ENCODE data around the gene CHRM5.

Gene CHRM5

DNA sequence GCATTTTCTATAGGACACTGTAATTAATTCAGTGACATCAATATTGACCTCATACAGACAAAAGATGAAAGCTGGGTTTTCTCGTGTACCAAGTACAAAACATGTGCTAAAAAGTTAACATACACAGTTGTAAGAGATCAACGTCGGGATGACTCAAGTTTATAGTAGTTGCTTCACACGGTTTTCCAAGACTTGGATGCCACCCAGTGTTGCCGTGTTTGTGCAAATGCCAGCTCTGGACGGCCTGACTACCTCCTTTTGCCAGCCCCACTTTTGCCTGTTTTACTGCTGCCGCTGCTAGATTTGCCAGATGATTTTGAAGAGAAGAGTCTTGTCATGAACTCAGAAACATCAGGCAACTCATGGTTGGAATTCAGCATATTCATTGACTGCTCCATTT is 115.8 kb downstream of the CHRM5 start:
- TF ChIP-seq CTCF (IDR thresholded peaks at IDR 0.05; ENCODE audit: low read depth, low read length, missing control alignments): no peak
- DNase-seq (ENCODE audit: low read depth): no peak
- no peak overlapping the region for H3K4me3 ChIP-seq (ENCODE audit: low read depth, low read length)

GRCh38 chr15:34085746-34086145 is 117.4 kb downstream of the CHRM5 start:
- no peak for TF ChIP-seq CTCF (IDR thresholded peaks at IDR 0.05; ENCODE audit: low read depth, low read length, missing control alignments)
- no peak for DNase-seq (ENCODE audit: low read depth)
- no peak overlapping the region for H3K4me3 ChIP-seq (ENCODE audit: low read depth, low read length)

- TF ChIP-seq CTCF (IDR thresholded peaks at IDR 0.05; ENCODE audit: low read depth, low read length, missing control alignments): no peak
- DNase-seq (ENCODE audit: low read depth): no peak
- H3K4me3 ChIP-seq (ENCODE audit: low read depth, low read length): no peak overlapping the region
These were observed 131.6 kb downstream of the CHRM5 start for GRCh38 chr15:34099914-34100313.

GRCh38 chr15:34101366-34102174 is 133.3 kb downstream of the CHRM5 start, which contains the start of the genes EMC7 and PGBD4:
EMC7 (minus strand) TSS chr15:34101862; CDS start chr15:34101839, 23 bp downstream.
PGBD4 (plus strand) TSS chr15:34102083; CDS start chr15:34102532, 449 bp downstream.
- peak; percentile 99 for DNase-seq (ENCODE audit: low read depth)
- TF ChIP-seq CTCF (IDR thresholded peaks at IDR 0.05; ENCODE audit: low read depth, low read length, missing control alignments): no peak
- H3K4me3 ChIP-seq (ENCODE audit: low read depth, low read length): peak within 1 kb of the TSS; percentile 91

- no peak for DNase-seq (ENCODE audit: low read depth)
- TF ChIP-seq CTCF (IDR thresholded peaks at IDR 0.05; ENCODE audit: low read depth, low read length, missing control alignments): no peak
- H3K4me3 ChIP-seq (ENCODE audit: low read depth, low read length): peak overlapping the region; percentile 91
These were observed 134.1 kb downstream of the CHRM5 start for GRCh38 chr15:34102175-34102925.

GRCh38 chr15:34106423-34106822 is 138.1 kb downstream of the CHRM5 start:
- no peak for DNase-seq (ENCODE audit: low read depth)
- H3K4me3 ChIP-seq (ENCODE audit: low read depth, low read length): no peak overlapping the region
- no peak for TF ChIP-seq CTCF (IDR thresholded peaks at IDR 0.05; ENCODE audit: low read depth, low read length, missing control alignments)
